Ectodermal cell (in vitro differentiated cells): ENCODE measurements around the gene P2RX3.

ENCODE experiments used
- H3K27ac ChIP-seq: 2 replicates; pipeline ENCODE4 v1.7.0; 2013; ENCODE audit warnings: mild to moderate bottlenecking, low read depth, low read length; ENCODE audit not compliant: insufficient read depth, poor library complexity, severe bottlenecking
- H3K27me3 ChIP-seq: 2 replicates; pipeline ENCODE4 v1.7.0; 2013; ENCODE audit warnings: mild to moderate bottlenecking, low read length; ENCODE audit not compliant: insufficient read depth, control insufficient read depth, poor library complexity, severe bottlenecking
- H3K36me3 ChIP-seq: one replicate; pipeline ENCODE4 v1.7.0; 2013; ENCODE audit warnings: low read length; ENCODE audit not compliant: control insufficient read depth, insufficient read depth
- H3K4me1 ChIP-seq: one replicate; pipeline ENCODE4 v1.7.0; 2013; ENCODE audit warnings: low read length; ENCODE audit not compliant: control insufficient read depth, insufficient read depth
- H3K4me3 ChIP-seq: 2 replicates; pipeline ENCODE4 v1.7.0; 2013; ENCODE audit warnings: low read depth, low read length, control low read depth; ENCODE audit not compliant: insufficient read depth
- H3K9me3 ChIP-seq: 2 replicates; pipeline ENCODE4 v1.7.0; 2013; ENCODE audit warnings: mild to moderate bottlenecking, low read length, moderate library complexity; ENCODE audit not compliant: control insufficient read depth
- WGBS, 2 experiments: methylation state at CpG; one replicate each; pipeline ENCODE4 v1.1.7; 2013; ENCODE audit warnings: missing lambda C conversion rate in 2 of 2; 5-methylcytosine and 5-hydroxymethylcytosine counted together

Gene P2RX3

GRCh38 chr11:57310091-57310490 lies 28.1 kb upstream of the P2RX3 start:
- no peaks in the 10 kb centered on the region for H3K9me3 ChIP-seq
- no peaks in the 10 kb centered on the region for H3K27me3 ChIP-seq
- no peak overlapping the region for H3K4me3 ChIP-seq
- H3K4me1 ChIP-seq: peaks cover 6% of the 10 kb centered on the region
- peaks cover 44% of the 10 kb centered on the region for H3K36me3 ChIP-seq
- no peak overlapping the region for H3K27ac ChIP-seq
- 94 to 95% methylated on average over 6 of the region's 6 CpGs for WGBS, 2 experiments

- Histone ChIP-seq H3K4me1 (peaks cover 6% of the 10 kb centered on the region), H3K27me3 (no peaks in the 10 kb centered on the region), H3K9me3 (no peaks in the 10 kb centered on the region), H3K4me3 (peak overlapping the region; percentile 29), H3K27ac (no peak overlapping the region), H3K36me3 (peaks cover 38% of the 10 kb centered on the region)
- 86 to 89% methylated on average over 6 of the region's 6 CpGs for WGBS, 2 experiments
Measured at GRCh38 chr11:57310630-57311086, 27.5 kb upstream of the P2RX3 start.

- Histone ChIP-seq H3K4me3 (peak overlapping the region; percentile 29), H3K27me3 (no peaks in the 10 kb centered on the region), H3K27ac (peak overlapping the region; percentile 33), H3K4me1 (peaks cover 6% of the 10 kb centered on the region), H3K36me3 (peaks cover 37% of the 10 kb centered on the region), H3K9me3 (no peaks in the 10 kb centered on the region)
- 10% methylated on average over 31 of the region's 31 CpGs for WGBS, 2 experiments
Measured at GRCh38 chr11:57311109-57311936, 26.8 kb upstream of the P2RX3 start.

GRCh38 chr11:57312511-57313021 lies 25.6 kb upstream of the P2RX3 start:
- H3K4me3 ChIP-seq: no peak overlapping the region
- no peaks in the 10 kb centered on the region for H3K27me3 ChIP-seq
- H3K27ac ChIP-seq: no peak overlapping the region
- peaks cover 45% of the 10 kb centered on the region for H3K36me3 ChIP-seq
- WGBS, 2 experiments: 92 to 93% methylated on average over 10 of the region's 10 CpGs
- peaks cover 6% of the 10 kb centered on the region for H3K4me1 ChIP-seq
- H3K9me3 ChIP-seq: no peaks in the 10 kb centered on the region

GRCh38 chr11:57313071-57313787 lies 24.9 kb upstream of the P2RX3 start:
- Histone ChIP-seq H3K4me1 (peaks cover 6% of the 10 kb centered on the region), H3K27ac (no peak overlapping the region), H3K36me3 (peaks cover 50% of the 10 kb centered on the region)

GRCh38 chr11:57313788-57314135 lies 24.4 kb upstream of the P2RX3 start:
- 53 to 63% methylated on average over 8 of the region's 8 CpGs for WGBS, 2 experiments
- H3K9me3 ChIP-seq: no peaks in the 10 kb centered on the region
- H3K4me1 ChIP-seq: peaks cover 6% of the 10 kb centered on the region

More at GRCh38 chr11:57313071-57313787, 24.9 kb upstream of the P2RX3 start:
- H3K9me3 ChIP-seq: no peaks in the 10 kb centered on the region
- no peaks in the 10 kb centered on the region for H3K27me3 ChIP-seq
- 86 to 88% methylated on average over 26 of the region's 26 CpGs for WGBS, 2 experiments
- no peak overlapping the region for H3K4me3 ChIP-seq

GRCh38 chr11:57314221-57314973 lies 23.8 kb upstream of the P2RX3 start:
- WGBS, 2 experiments: 88 to 89% methylated on average over 15 of the region's 15 CpGs
- H3K36me3 ChIP-seq: peaks cover 45% of the 10 kb centered on the region

More at GRCh38 chr11:57313788-57314135, 24.4 kb upstream of the P2RX3 start:
- no peaks in the 10 kb centered on the region for H3K27me3 ChIP-seq
- H3K36me3 ChIP-seq: peaks cover 52% of the 10 kb centered on the region
- no peak overlapping the region for H3K4me3 ChIP-seq
- H3K27ac ChIP-seq: no peak overlapping the region

GRCh38 chr11:57315491-57315890 lies 22.7 kb upstream of the P2RX3 start:
- no peaks in the 10 kb centered on the region for H3K9me3 ChIP-seq
- no peaks in the 10 kb centered on the region for H3K27me3 ChIP-seq
- no peak overlapping the region for H3K27ac ChIP-seq
- no peak overlapping the region for H3K4me3 ChIP-seq
- WGBS, 2 experiments: 56 to 64% methylated on average over 8 of the region's 8 CpGs
- peaks cover 41% of the 10 kb centered on the region for H3K36me3 ChIP-seq
- peaks cover 6% of the 10 kb centered on the region for H3K4me1 ChIP-seq

More at GRCh38 chr11:57314221-57314973, 23.8 kb upstream of the P2RX3 start:
- no peaks in the 10 kb centered on the region for H3K27me3 ChIP-seq
- H3K4me3 ChIP-seq: no peak overlapping the region
- H3K27ac ChIP-seq: no peak overlapping the region
- H3K9me3 ChIP-seq: no peaks in the 10 kb centered on the region
- H3K4me1 ChIP-seq: peaks cover 6% of the 10 kb centered on the region

GRCh38 chr11:57316017-57316416 lies 22.1 kb upstream of the P2RX3 start:
- H3K4me1 ChIP-seq: peaks cover 6% of the 10 kb centered on the region
- WGBS, 2 experiments: 79 to 81% methylated on average over 3 of the region's 3 CpGs
- no peak overlapping the region for H3K4me3 ChIP-seq
- no peak overlapping the region for H3K27ac ChIP-seq
- no peaks in the 10 kb centered on the region for H3K27me3 ChIP-seq
- peaks cover 43% of the 10 kb centered on the region for H3K36me3 ChIP-seq
- H3K9me3 ChIP-seq: no peaks in the 10 kb centered on the region
